HG02571 (cell line): Measurements from ENCODE around the gene IRF2BP1.

Source experiments
- ATAC-seq: cut with Tn5 transposase; IDR thresholded peaks from one replicate; pipeline ENCODE4 v1.9.1; 2021; ENCODE audit warnings: mild to moderate bottlenecking, moderate library complexity; ENCODE audit not compliant: unreplicated experiment

The IRF2BP1 gene

DNA sequence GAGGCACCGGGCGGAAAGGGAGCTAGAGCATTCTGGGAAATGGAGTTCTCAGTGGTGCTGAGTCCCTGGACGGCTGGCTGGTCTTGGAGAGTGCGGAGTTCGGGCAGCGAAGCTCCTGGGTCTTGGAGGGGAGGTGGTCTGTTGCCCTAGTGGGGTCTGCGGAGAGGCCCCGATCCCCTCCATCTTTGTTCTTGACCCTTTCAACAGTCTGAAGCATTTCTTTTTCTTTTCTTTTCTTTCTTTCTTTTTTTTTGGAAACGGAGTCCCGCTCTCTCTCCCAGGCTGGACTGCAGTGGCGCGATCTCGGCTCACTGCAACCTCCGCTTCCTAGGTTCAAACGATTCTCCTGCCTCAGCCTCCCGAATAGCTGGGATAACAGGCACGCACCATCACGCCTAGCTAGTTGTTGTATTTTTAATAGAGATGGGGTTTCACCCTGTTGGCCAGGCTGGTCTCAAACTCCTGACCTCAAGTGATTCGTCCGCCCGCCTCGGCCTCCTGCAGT, 22.6 kb downstream of the IRF2BP1 start:
- no peak for ATAC-seq

DNA sequence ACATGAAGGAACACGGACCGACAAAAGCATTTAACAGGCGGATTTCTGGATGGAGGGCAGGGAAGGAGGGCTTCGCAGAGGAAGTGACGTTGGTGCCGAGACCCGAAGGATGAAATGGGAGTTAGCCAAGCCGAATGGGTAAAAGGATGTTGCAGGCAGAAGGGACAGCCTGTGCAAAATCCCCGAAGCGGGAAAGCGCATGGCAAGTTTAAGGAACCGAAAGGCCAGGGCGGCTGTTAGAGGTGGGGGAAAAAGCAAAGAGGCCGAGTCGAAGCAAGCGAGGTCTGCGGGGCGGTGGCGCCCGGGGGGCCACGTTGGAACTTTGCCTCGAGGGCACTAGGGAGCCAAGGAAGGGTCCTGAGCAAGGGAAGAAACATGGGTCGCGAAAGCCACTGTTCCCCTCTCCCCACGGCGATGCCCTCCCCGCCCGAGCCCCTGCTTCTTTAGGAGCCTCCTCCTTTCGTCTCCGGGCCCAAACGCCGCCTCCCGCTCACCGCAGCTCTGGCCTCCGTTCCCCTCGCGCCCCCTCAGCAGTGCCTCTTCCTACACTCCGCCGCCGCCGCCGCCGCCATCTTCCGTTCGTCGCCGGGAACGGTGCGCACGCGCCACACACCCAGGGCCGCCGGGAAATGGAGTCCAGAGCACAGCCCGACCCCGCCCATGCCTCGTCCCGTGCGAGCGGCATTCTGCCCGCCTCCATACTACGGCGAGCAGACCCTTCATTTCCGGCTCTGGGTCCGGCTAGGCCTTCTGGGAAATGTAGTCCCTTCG, 23.2 kb downstream of the IRF2BP1 start, which contains the start of gene SYMPK:
Gene SYMPK, minus strand, starts transcription at position 584 of the 771 bp plus-strand sequence. CDS start 8,652 bp downstream, outside the sequence.
- ATAC-seq = peak; percentile 87

DNA sequence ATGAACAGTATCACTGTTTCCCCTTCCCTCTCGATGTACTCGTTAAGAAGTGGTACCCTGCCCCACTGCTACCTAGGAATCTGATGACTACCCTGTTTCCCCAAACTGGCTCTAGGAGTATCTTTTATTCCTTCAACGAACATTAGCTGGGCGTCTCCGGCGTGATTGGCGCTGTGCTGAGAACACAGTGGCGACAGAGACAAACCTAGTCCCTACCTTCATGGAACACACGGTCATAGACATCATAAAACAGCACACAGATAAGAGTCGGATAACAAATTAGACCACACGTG, 23.7 kb downstream of the IRF2BP1 start:
- no peak for ATAC-seq

DNA sequence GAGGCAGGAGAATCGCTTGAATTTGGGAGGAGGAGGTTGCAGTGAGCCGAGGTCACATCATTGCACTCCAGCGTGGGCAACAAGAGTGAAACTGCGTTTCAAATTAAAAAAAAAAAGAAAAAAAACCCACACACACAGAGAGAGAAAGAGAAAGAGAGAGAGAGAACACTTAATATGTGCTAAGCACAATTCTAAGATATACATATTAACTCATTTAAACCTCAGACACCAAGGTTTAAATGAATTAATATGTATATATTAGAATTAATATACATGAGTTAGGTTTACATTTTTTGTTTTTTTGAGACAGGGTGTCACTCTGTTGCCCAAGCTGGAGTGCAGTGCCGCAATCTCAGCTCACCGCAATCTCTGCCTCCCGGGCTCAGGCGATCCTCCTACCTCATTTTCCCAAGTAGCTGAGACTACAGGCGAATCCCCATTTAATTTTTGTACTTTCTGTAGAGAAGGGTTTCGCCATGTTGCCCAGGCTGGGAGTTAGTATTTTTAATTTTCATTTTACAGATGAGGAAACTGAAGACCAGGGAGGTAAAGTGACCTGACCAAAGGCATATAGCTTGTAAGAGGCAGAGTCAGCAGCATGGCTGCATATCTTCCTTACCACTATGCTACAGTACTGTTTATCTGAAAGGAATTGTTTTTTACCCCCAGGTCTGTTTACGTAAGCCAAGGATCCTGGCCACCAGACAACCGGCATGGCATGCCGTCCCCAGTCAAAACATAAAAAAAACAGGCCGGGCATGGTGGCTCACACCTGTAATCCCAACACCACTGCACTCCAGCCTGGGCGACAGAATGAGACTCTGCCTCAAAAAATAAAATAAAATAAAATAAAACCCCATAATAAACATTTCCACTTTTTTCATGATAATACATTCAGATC, 25.3 kb downstream of the IRF2BP1 start:
- no peak for ATAC-seq

DNA sequence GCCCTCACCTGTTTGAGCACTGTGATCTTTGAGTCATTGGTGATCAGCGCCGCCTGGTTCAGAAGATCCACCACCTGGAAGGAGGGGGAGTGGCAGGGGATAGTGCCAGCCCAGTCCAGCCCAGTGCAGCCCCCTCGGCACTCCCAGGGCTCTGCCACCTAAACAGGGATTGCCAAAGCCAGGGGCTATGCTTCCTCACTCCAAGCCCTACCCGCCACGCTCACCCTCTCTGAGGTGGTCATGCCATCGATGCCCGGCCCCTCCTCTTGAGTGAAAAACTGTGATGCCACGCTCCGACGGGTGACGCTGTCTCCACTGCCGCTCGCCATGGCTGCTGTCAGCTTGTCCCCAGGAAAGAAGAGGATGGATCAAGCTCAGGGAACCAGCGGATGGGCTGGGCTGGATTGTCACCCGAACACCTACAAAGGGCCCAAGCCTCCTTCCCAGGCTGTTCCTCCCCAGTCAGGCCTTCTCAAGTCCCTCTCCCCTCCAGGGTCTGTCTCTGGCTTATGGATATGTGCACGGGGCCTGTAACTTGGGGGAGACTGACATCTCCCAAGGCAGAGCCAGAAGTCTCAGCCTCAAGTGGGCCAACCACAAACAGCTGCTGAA, 31.7 kb downstream of the IRF2BP1 start:
- no peak for ATAC-seq

DNA sequence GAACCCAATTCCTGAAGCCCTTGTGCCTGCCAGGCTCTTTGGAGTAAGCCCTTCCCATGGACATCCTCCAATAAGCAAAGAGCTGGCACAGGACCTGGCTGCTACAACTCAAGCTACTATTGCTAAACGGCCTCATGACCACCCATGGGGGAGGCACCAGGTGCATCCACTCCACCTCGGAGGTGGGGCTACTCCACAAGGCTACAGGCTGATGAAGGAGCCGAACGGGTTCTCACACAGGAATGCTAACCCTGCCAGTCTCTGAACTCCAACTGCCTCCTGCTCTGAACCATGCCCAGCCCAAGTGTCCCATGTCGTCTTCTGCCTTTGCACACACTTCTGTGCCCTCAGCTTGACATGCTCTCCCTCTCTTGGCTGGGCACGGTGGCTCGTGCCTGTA, 33.0 kb downstream of the IRF2BP1 start:
- no peak for ATAC-seq

DNA sequence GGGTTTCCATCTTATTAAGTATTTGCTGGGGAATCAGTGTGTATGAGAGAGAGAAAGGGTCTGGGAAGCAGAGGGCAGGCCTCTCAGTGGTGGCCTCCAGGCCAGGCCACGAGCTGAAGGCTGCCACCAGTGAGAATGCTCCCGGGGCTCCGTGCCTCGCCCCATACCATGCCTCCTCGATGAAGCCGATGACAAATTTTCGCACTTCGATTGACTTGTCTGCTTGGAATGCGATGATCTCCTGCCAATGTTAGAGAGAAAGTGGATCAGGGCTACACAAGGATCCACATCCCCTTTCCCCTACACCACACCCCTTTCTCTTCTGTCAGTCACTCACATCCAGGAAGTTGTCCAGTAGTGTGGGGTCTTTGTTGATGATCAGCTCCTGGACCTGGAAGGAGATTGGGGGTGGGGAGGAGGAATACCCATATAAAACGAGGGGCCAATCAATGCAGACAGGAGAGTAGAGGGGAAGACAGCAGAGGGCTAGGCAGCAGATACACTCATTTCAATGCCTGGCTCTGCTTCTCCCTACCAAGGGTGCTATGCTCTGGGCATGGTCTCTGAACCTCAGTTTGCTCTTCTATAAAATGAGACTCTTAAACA, 33.7 kb downstream of the IRF2BP1 start:
- no peak for ATAC-seq

DNA sequence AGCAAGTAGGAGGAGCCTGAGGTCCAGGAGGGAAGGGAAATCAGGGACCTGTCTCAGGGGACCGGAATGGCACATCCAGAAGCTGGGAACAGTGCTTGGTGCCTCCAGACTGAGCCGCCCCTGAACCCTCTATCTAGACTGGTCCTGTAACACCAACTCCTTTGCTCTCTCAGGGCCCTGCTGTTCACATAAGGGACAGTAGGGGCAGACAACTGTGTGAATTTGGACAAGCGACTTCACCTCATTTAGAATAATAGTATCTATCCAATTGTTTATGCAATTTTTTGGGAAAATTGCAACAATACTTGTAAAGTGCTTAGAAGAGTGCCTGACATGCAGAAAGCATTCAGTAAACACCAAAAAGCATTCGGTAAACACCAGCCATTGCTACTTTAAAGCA, 37.0 kb downstream of the IRF2BP1 start:
- no peak for ATAC-seq

DNA sequence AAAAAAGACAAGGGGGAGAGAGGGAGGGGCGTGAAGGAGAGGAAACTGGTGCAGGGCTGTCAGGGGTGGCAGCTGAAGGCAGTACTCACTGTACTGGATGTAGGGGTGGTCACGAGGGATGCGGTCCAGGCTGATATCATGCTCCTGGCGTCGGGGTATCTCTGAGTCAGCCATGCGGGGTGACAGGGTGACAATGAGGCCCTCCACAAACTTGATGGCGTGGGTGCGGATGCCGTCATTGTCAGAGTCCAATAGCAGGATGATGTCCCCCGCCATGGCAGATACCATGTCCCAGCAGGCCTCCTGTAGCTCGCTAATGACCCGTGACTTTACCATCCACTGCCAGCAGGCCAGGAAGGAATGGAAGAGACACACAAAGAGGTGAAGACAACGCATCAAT, 38.3 kb downstream of the IRF2BP1 start:
- no peak for ATAC-seq

DNA sequence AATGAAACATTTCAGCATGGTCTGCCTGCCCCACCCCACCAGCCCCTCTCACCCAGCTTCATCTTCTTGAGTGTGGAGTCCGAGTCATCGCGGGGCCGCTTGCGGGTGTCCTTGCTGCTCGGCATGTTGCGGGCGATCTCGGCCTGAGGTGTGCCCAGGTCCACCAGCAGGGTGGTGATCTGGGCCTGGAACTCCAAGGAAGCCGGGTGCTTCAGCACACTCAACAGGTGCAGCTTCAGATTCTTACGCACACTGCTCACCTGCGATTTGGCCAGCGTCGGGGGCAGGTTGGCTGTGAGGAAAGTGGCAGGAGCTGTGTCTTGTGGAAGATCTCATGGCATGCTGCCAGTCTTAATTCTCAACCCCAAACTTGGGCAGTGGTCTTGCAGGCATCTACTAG, 43.7 kb downstream of the IRF2BP1 start:
- no peak for ATAC-seq

DNA sequence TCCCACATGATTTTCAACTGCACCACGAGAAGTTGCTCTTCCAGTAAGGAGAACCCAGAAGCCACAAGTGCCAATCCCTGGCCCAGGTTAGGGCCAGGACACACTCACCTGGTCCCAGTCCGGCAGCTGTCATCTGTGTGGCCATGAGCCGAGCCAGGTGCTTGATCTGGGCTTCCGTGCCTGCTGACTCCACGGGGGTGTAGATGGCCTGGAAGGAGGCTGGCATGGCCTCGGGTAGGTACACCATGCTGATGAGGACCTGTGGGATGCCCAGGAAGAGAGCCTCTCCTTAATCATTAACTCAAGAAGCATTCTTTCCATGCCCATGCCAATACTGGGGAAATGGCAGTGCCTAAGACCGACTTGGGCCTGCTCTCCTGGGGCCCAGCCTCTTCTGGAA, 51.0 kb downstream of the IRF2BP1 start:
- ATAC-seq = no peak
